KMS-11 (cell line): Measurements from ENCODE around the gene UGT2B17.

Experiments used
- H2AFZ ChIP-seq: fragments of 200-600 bp; sonication (generic); 2 replicates; pipeline ENCODE4 v1.6.1; 2016; ENCODE audit warnings: antibody characterized with exemption, mixed run types, low read depth
- H3K27ac ChIP-seq: fragments of 200-600 bp; sonication (generic); 2 replicates; pipeline ENCODE4 v1.6.1; 2016; ENCODE audit warnings: mild to moderate bottlenecking, mixed run types
- H3K27me3 ChIP-seq: fragments of 200-600 bp; sonication (generic); 2 replicates; pipeline ENCODE4 v1.6.1; 2017; ENCODE audit warnings: mild to moderate bottlenecking, low read depth, mixed run types, moderate library complexity; ENCODE audit not compliant: insufficient read depth
- H3K36me3 ChIP-seq: fragments of 200-600 bp; sonication (generic); 2 replicates; pipeline ENCODE4 v1.6.1; 2017; ENCODE audit warnings: mild to moderate bottlenecking, mixed run types; ENCODE audit not compliant: insufficient read depth
- H3K4me1 ChIP-seq: fragments of 200-600 bp; sonication (generic); 2 replicates; pipeline ENCODE4 v1.6.1; 2016; ENCODE audit warnings: mild to moderate bottlenecking, low read depth, mixed run types; ENCODE audit not compliant: poor library complexity, severe bottlenecking
- H3K4me2 ChIP-seq: fragments of 200-600 bp; sonication (generic); 2 replicates; pipeline ENCODE4 v1.7.0; 2016; ENCODE audit warnings: mild to moderate bottlenecking, mixed run types
- H3K4me3 ChIP-seq: fragments of 200-600 bp; sonication (generic); IDR thresholded peaks from 2 replicates; pipeline ENCODE4 v1.6.1; 2017; ENCODE audit warnings: low read depth, low read length, mixed read lengths; ENCODE audit not compliant: insufficient read depth
- H3K79me2 ChIP-seq: fragments of 200-600 bp; sonication (generic); 2 replicates; pipeline ENCODE4 v1.6.1; 2016; ENCODE audit warnings: low read depth, mixed run types; ENCODE audit not compliant: insufficient read depth
- H3K9ac ChIP-seq: fragments of 200-600 bp; sonication (generic); 2 replicates; pipeline ENCODE4 v1.6.1; 2016; ENCODE audit warnings: mild to moderate bottlenecking, mixed run types
- H4K20me1 ChIP-seq: fragments of 200-600 bp; sonication (generic); 2 replicates; pipeline ENCODE4 v1.6.1; 2016; ENCODE audit warnings: mild to moderate bottlenecking, mixed run types; ENCODE audit not compliant: insufficient read depth
- TF ChIP-seq, protein P1 (sequence below): fragments of 200-600 bp; sonication (generic); conservative IDR thresholded peaks from 2 replicates; pipeline ENCODE4 v1.6.1; 2017; ENCODE audit warnings: low read depth, mild to moderate bottlenecking, antibody characterized with exemption, low read length, moderate library complexity, mixed read lengths

UGT2B17 gene

DNA sequence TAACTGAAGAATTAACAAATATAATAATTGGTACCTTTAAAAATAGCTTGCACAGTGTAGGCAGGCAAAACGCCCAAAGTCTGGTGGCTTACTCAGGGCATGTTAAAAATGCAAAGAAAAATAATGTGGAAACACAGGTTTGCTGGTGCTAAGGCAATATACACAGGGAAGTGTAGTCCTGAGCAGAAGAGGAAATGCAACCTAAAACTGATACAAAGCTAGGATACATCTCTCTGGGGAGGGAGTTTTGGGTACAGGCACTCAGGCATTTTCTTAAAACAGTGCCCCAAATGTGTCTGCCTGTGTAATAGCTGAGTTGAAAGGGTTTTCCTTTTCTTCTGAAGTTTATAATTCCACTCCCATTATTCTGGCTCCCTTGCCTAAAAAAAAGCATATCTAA is 81.4 kb downstream of the UGT2B17 start:
- H3K27me3 ChIP-seq, result no peaks in the 10 kb centered on the region
- H3K9ac ChIP-seq, result no peak overlapping the region
- no peaks in the 10 kb centered on the region for H3K79me2 ChIP-seq
- no peak overlapping the region for H3K4me2 ChIP-seq
- no peak overlapping the region for H3K4me3 ChIP-seq
- H3K4me1 ChIP-seq, result no peaks in the 10 kb centered on the region
- H3K36me3 ChIP-seq, result no peaks in the 10 kb centered on the region
- TF ChIP-seq, protein P1, sequence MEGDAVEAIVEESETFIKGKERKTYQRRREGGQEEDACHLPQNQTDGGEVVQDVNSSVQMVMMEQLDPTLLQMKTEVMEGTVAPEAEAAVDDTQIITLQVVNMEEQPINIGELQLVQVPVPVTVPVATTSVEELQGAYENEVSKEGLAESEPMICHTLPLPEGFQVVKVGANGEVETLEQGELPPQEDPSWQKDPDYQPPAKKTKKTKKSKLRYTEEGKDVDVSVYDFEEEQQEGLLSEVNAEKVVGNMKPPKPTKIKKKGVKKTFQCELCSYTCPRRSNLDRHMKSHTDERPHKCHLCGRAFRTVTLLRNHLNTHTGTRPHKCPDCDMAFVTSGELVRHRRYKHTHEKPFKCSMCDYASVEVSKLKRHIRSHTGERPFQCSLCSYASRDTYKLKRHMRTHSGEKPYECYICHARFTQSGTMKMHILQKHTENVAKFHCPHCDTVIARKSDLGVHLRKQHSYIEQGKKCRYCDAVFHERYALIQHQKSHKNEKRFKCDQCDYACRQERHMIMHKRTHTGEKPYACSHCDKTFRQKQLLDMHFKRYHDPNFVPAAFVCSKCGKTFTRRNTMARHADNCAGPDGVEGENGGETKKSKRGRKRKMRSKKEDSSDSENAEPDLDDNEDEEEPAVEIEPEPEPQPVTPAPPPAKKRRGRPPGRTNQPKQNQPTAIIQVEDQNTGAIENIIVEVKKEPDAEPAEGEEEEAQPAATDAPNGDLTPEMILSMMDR, result no peak
- H2AFZ ChIP-seq, result no peak overlapping the region
- no peak overlapping the region for H3K27ac ChIP-seq
- no peaks in the 10 kb centered on the region for H4K20me1 ChIP-seq

DNA sequence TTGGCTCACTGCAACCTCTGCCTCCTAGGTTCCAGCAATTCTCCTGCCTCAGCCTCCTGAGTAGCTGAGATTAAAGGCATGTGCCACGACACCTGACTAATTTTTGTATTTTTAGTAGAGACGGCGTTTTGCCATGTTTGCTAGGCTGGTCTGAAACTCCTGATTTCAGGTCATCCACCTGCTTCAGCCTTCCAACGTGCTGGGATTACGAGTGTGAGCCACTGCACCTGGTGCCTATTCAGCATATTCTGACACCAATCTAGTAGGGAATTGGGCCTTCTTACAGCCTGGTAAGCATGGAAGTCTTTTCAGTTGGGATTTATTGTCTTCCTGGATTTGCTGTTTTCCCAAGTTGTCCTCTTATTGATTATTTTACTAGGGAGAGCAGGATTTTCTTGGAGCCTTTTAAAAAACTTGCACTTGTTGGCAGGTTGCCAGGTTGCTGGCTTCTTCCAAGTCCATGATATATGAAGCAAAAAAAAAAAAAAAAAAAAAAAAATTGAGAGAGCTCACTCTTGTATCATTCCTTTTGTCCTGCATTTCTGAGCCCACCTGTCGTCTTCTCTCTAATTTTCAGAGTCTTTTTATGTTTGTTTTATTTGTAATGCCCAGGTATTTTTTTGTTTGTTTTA is 85.2 kb downstream of the UGT2B17 start:
- Histone ChIP-seq H2AFZ (no peak overlapping the region), H3K9ac (no peak overlapping the region), H3K4me2 (no peak overlapping the region), H3K79me2 (no peaks in the 10 kb centered on the region), H3K27me3 (no peaks in the 10 kb centered on the region), H3K4me1 (no peaks in the 10 kb centered on the region), H3K27ac (no peak overlapping the region), H3K4me3 (no peak overlapping the region), H3K36me3 (no peaks in the 10 kb centered on the region), H4K20me1 (no peaks in the 10 kb centered on the region)
- TF ChIP-seq, protein P1, result no peak

DNA sequence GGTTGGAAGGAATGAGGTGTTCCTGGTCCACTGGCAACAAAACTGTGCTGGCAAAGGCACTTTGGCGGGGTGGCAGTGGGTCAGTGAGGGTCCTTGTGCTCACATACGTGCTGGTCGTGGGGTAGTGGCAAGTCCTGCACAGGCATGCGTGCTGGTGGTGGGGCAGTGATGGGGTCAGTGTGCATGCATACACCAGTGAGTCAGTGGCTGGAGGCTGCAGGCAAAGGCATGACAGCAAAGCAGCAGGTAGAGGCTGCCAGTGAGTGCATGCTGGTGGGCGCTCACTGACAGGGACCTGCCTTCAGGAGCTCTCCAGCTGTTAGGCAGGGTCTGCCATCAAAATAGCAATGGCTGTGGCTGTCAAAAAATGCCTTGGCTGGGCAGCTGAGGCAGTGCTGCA is 86.8 kb downstream of the UGT2B17 start:
- TF ChIP-seq, protein P1, result no peak
- H3K27ac ChIP-seq, result no peak overlapping the region
- H3K27me3 ChIP-seq, result no peaks in the 10 kb centered on the region
- H2AFZ ChIP-seq, result no peak overlapping the region
- no peaks in the 10 kb centered on the region for H3K4me1 ChIP-seq
- H3K79me2 ChIP-seq, result no peaks in the 10 kb centered on the region
- H4K20me1 ChIP-seq, result no peaks in the 10 kb centered on the region
- no peak overlapping the region for H3K4me3 ChIP-seq
- no peak overlapping the region for H3K9ac ChIP-seq
- H3K4me2 ChIP-seq, result no peak overlapping the region
- H3K36me3 ChIP-seq, result no peaks in the 10 kb centered on the region
